Brain microvascular endothelial cell (primary cell): ENCODE data around the gene SPRED2.

Experiments used
- DNase-seq: peaks from one replicate; pipeline ENCODE4 v3.0.0-alpha.2; 2020
- H3K27ac ChIP-seq: fragments of 250-450 bp; sonication (Bioruptor Pico); 2 replicates; pipeline ENCODE4 v1.5.1; 2020; ENCODE audit warnings: mild to moderate bottlenecking, moderate library complexity
- H3K27me3 ChIP-seq: fragments of 250-450 bp; sonication (Bioruptor Pico); replicated peaks from 2 replicates; pipeline ENCODE4 v1.5.1; 2020; ENCODE audit warnings: mild to moderate bottlenecking
- H3K36me3 ChIP-seq: fragments of 250-450 bp; sonication (Bioruptor Pico); replicated peaks from 2 replicates; pipeline ENCODE4 v1.5.1; 2020; ENCODE audit warnings: mild to moderate bottlenecking
- H3K4me3 ChIP-seq: 2 replicates; pipeline ENCODE4 v1.5.1; 2011; ENCODE audit warnings: low read depth, mild to moderate bottlenecking, control low read depth, low read length, moderate library complexity
- in situ Hi-C: cut with HindIII; loops from 2 replicates; pipeline ENCODE4 v1.10.0; 2017; ENCODE audit warnings: low sequenced_read_pairs, low pct_ligation_motif_present
- TF ChIP-seq, protein P1 (sequence below): IDR thresholded peaks from 2 replicates; pipeline ENCODE4 v1.5.1; 2011; ENCODE audit warnings: low read depth, mild to moderate bottlenecking, moderate library complexity, low read length, control low read depth, inconsistent platforms; ENCODE audit errors: missing control alignments

SPRED2 gene

DNA sequence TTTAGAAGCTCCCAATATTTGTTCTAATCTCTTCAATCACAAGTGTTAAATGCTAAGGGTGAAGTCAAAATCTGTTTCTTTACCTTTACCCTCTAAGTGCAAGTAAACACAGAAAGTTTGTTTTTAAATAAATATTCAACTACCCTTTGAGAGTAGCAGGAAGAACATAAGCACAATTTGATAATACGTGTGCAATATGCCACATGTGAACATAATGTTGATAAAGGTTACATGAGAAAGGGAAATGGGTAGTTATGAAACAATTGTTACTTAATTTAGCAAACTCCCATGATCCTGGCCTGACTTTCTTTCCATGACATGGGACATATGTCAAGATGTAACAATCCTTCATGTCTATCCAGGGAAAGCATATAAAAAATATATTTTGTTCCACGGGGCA, 7.1 kb downstream of the SPRED2 start:
- DNase-seq = no peak
- no peak overlapping the region for H3K4me3 ChIP-seq
- H3K36me3 ChIP-seq = no peaks in the 10 kb centered on the region
- no peak overlapping the region for H3K27ac ChIP-seq
- TF ChIP-seq, protein P1, sequence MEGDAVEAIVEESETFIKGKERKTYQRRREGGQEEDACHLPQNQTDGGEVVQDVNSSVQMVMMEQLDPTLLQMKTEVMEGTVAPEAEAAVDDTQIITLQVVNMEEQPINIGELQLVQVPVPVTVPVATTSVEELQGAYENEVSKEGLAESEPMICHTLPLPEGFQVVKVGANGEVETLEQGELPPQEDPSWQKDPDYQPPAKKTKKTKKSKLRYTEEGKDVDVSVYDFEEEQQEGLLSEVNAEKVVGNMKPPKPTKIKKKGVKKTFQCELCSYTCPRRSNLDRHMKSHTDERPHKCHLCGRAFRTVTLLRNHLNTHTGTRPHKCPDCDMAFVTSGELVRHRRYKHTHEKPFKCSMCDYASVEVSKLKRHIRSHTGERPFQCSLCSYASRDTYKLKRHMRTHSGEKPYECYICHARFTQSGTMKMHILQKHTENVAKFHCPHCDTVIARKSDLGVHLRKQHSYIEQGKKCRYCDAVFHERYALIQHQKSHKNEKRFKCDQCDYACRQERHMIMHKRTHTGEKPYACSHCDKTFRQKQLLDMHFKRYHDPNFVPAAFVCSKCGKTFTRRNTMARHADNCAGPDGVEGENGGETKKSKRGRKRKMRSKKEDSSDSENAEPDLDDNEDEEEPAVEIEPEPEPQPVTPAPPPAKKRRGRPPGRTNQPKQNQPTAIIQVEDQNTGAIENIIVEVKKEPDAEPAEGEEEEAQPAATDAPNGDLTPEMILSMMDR = no peak
- in situ Hi-C loops = no loop called here
- no peaks in the 10 kb centered on the region for H3K27me3 ChIP-seq

DNA sequence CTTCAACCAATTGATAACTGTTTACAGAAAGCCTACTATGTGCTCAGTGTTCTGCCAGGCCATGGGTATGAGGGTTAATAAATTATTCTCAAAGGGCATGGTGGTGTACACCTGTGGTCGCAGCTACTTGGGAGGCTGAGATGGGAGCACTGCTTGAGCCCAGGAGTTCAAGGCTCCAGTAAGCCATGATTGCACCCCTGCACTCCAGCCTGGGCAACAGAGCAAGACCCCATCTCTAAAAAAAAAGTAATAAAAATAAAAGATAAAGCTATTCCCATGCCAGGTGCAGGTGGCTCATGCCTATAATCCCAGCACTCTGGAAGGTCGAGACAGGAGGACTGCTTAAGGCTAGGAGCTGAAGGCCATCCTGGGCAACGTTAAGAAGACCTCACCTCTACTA, 8.0 kb downstream of the SPRED2 start:
- DNase-seq = no peak
- in situ Hi-C loops = no loop called here
- Histone ChIP-seq H3K27me3 (no peaks in the 10 kb centered on the region), H3K27ac (no peak overlapping the region), H3K36me3 (no peaks in the 10 kb centered on the region), H3K4me3 (no peak overlapping the region)
- TF ChIP-seq, protein P1 = no peak

- Histone ChIP-seq H3K27ac (peak overlapping the region; percentile 38), H3K27me3 (no peaks in the 10 kb centered on the region), H3K4me3 (no peak overlapping the region), H3K36me3 (no peaks in the 10 kb centered on the region)
- DNase-seq = no peak
- TF ChIP-seq, protein P1 = no peak
- in situ Hi-C loops = no loop called here
Measured at GRCh38 chr2:65421432-65421748, 11.0 kb downstream of the SPRED2 start.

DNA sequence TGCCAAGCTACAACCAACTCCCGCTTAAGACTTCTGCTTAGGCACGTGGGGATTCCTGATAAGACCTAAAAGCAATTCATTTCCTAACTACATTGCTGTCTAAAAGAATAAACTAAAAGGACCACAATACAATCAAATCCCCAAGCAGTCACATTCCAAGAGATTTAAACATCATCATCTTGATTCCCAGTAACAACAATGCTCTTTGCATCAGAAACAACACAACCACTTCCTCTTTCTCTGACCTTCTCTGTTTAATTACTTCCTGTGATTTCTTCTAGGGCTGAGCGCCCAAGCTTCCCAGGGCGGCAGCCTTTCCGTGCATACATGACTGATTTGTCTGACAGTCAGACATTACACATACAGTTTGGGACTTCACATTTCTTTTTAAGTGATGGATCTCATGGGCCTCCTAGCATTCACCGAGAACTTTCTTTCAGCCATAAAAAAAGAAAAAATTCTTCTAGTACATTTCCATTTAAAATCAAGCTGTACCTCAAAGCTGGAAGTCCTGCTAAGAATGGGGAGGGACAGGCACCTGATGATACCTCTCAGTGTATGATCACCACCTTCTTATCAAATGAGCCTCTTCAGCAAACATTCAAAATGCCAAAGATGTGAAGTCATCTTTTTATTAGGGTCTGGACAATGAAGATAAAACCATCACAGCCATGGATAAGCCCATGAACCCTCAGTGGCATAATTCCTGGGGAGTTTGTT, 11.5 kb downstream of the SPRED2 start:
- Histone ChIP-seq H3K27me3 (no peaks in the 10 kb centered on the region), H3K27ac (peak overlapping the region; percentile 38), H3K36me3 (no peaks in the 10 kb centered on the region), H3K4me3 (no peak overlapping the region)
- DNase-seq = peak; percentile 65
- in situ Hi-C loops = no loop called here
- TF ChIP-seq, protein P1 = no peak

- DNase-seq = no peak
- in situ Hi-C loops = no loop called here
- Histone ChIP-seq H3K27ac (no peak overlapping the region), H3K4me3 (no peak overlapping the region), H3K27me3 (no peaks in the 10 kb centered on the region), H3K36me3 (no peaks in the 10 kb centered on the region)
- TF ChIP-seq, protein P1 = no peak
Measured at GRCh38 chr2:65417509-65418085, 14.8 kb downstream of the SPRED2 start.

DNA sequence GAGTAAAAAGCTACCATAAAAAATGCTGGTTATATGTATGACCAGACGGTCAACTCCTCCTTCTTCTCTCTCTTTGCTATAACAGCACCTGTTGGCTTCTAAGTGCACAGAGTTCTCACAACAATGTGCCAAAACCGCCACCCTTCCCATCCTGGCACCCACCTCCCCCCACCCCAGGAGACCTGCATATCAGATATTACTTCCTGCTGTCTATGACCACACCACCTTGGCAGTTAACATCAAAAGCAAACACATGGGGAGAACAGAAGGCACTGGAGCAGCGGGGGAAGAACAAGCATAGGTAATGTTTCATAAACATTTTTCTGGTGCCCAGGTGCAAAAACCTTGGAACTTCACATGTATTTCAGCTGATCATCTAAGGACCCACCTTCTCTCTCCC, 15.5 kb downstream of the SPRED2 start:
- no peak for DNase-seq
- Histone ChIP-seq H3K27ac (no peak overlapping the region), H3K27me3 (no peaks in the 10 kb centered on the region), H3K4me3 (no peak overlapping the region), H3K36me3 (no peaks in the 10 kb centered on the region)
- TF ChIP-seq, protein P1 = no peak
- in situ Hi-C loops = no loop called here
